NOMO-1 treated with DMSO at 0.1 percent for 48 hours (cell line): ENCODE measurements around the gene RTL9.
"Not testable (repeated sequence)": the region's sequence is repeated elsewhere in the genome, so short reads cannot be mapped to it uniquely, and the experiment has no call there.

ENCODE experiments used
- DNase-seq: peaks from one replicate; lab custom pipeline; 2025; ENCODE audit not compliant: unreplicated experiment; lab: John Stamatoyannopoulos, UW

The RTL9 gene

GRCh38 chrX:110358548-110358947, at the start of gene RTL9:
Gene RTL9 (plus strand): TSS chrX:110358848. CDS start chrX:110450618, 91,770 bp downstream.
- DNase-seq = no peak

GRCh38 chrX:110310000-110310790, 48.5 kb upstream of the RTL9 start:
- DNase-seq = no peak

GRCh38 chrX:110310896-110311295, 47.8 kb upstream of the RTL9 start:
- DNase-seq = no peak

- no peak for DNase-seq
Measured at GRCh38 chrX:110311437-110312230, 47.0 kb upstream of the RTL9 start.

DNA sequence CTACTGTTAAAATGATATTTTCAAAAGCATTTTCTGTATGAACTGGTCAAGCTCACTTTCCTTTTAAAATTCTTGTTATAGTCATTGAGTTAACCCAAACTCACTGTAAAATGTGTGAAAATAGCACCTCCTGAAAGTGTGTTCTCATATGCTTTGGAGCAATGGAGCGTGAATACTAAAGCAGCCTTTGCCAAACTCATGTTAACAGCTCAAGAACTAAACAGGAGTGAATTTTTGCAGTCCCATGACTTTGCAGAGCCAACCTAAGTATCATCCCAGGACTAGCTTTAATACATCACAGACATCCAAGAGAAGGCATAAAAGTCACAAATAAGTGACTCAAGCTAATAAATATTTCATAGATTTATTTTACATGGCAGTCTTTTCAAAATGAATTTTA, 43.1 kb upstream of the RTL9 start:
- DNase-seq = no peak

- DNase-seq = no peak
Measured at GRCh38 chrX:110316351-110317060, 42.1 kb upstream of the RTL9 start.

DNA sequence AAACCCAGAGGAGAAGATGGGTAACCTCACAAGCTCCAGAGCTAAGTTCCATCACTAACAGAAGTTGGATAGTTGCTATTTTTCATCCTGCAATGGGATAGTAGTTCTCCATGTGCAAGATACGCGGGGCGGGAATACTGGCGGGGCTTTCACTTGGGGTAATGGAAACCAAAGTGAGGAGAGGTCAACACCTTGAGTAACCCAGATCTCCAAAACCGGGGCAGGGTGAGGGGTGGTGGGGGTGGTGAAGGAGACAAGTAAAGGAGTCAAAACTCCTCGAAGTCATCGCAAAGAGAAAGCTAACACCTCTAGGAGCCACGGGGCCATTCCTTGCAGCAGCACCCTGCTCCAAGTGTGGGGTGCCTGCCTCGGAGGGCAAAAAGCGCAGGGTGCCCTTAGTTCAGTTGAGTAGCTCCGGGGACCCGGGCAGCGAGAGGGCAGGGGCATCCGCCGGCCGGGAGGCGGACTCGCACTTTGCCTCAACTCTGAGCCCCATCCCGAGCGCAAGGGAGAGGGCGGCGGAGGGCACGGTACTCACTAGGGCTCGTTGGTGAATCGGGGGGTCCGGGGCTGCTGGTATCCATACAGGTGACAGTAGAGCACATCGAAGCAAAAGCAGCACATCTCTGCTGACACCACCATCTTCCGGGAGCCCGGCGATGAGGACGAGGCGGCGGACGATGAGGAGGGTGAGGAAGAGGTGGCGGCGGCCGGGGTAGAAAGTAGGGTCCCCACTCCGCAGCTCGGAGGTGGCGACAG, 41.4 kb upstream of the RTL9 start:
- DNase-seq = no peak

GRCh38 chrX:110317820-110318663, 40.6 kb upstream of the RTL9 start, which contains the start of gene AMMECR1:
Gene AMMECR1 (minus strand): TSS chrX:110318085. CDS start chrX:110318071, 14 bp downstream.
- DNase-seq = peak; percentile 69

GRCh38 chrX:110318664-110318968, 40.0 kb upstream of the RTL9 start:
- peak; percentile 19 for DNase-seq

DNA sequence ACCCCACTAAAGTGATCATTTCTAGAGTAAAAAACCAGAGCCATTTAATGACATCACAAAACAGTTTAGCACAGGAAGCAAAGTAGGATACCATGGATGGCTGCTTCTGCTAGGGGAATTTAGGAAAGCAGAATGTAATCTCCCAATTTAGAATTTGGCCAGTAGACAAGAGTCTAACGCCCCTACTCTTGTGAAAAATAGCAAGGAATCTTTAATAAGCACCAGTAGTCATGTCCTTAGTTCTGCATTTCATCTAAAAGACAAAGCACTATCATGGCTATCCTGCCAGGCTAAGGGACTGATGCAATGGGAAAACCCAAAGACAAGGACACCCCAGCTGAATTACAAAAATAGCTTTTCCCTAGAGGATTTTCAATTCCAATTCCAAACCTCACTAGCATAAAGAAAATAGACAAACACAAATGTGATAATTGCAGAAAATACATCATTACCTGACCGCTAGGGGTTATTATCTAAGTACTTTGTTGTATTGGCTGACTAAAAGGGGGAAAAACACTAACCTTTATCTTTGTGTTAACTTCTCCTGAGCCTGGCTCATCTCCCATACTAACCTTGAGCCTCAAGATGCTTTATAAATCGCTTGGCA, 38.2 kb upstream of the RTL9 start:
- DNase-seq = no peak

DNA sequence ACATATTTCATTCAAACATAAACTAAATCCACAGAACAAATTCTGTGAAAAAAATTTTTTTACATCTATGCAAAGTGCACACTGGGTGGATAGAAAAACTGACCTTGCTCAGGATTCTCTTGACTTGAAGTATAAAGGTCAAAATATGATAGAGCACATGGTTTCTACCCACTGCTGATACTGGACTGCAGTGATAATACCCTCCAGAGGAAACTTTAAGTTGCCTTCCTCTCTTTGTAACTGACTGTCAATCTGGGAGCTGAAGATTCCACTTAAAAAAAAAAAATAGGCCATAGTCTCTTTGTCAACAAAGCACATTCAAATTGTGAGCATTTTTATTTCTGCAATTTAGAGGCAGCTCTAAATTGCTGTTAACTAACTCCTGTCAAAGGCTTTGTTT, 37.6 kb upstream of the RTL9 start:
- no peak for DNase-seq

DNA sequence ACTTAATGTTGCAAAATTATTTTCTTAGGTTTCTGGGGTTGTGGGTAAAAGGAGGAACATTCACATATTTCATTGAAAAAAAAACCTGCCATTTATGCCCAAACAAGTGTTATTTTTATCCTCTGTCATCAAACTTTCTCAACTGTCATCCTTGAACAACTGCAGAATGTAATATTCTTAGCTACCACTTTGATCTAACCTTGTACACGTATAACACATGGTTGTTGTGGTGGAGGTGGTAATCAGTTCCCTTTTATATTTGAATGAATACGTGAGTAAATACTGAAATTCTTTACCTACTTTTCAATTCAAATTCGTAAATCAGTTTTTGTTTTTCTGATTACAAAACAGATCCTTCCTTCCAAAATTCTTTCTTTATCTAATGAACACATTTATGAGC, 37.0 kb upstream of the RTL9 start:
- DNase-seq = peak; percentile 73

DNA sequence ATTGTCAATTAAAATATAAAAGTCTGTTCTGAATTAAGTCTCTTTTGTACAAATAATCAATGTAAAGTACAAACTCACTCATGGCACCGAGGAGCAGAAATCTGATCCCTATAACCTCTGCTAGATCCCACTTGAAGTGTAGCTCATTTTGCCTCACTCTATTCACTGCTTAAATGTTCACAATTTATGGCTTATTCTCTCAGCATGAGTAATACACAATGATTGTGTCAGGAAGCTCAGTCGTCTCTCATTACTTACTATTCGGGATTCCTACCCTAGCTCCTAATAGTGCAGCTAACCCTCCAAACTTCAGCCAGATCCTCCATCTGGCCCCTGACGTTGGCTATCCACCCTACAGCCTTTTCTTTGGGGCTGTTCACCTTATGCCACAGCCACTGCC, 36.0 kb upstream of the RTL9 start:
- no peak for DNase-seq

DNA sequence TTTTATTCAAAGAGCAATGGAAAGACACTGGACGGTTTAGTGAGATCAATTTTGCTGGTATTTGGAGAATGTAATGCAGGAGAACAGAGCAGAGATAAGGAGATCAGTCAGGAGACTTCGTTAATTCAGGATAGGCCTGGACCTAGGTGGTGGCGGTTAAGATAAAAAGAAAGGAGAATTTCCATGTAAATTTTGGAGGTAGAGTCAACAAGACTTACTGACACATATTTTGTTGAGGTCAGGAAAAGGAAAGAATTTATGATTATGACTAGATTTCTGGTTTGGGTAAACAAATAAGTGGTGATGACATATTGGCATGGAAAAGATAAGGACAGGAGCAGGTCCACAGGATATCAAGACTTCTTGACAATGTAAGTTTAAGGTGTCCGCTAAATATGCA, 31.9 kb upstream of the RTL9 start:
- DNase-seq = no peak

DNA sequence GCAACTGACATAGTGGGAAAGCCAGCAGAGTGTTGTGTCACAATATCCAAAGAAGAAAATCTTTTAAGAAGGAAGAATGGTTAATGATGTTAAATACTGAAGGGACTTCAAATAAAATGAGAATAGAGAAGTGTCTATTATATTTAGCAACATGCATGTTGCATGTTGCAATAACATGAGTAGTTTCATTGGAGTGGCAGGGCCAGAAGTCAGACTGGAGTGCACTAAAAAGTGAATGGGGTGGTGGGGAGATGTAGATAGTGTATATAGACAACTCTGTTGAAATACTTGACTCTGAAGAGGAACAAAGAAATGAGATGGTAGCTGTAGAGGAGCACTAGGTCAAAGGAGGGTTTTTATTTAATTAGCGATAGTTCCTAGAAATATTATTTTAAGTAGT, 31.3 kb upstream of the RTL9 start:
- peak; percentile 91 for DNase-seq

GRCh38 chrX:110328613-110329012, 30.0 kb upstream of the RTL9 start:
- not testable (repeated sequence) for DNase-seq

DNA sequence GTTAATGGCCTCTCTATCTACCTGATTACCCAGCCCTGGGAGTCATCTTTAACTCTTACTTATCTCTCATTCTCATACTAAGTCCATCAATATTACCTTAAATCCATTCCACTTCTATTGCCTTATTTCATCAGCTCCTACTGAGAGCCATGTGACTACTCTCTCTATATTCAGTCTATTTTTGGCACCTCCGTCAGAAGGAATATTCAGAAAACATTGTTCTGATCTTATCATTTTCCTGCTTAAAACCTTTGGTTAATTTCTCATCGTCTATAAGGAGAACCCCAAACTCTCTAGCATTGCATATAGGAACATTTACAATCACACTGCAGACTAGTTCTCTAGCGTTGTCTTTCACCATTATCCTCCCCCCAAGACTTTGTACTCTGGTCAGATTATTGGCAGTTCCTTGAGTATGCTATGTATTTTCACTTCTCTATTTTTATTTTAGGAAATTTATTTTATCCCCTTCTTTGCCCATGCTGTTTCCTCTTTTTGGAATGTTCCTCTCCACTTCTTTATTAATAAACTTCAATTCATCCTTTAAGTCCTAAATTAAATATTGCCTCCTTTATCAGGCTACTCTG, 27.1 kb upstream of the RTL9 start:
- peak; percentile 76 for DNase-seq

- DNase-seq = not testable (repeated sequence)
Measured at GRCh38 chrX:110333458-110333857, 25.2 kb upstream of the RTL9 start.

DNA sequence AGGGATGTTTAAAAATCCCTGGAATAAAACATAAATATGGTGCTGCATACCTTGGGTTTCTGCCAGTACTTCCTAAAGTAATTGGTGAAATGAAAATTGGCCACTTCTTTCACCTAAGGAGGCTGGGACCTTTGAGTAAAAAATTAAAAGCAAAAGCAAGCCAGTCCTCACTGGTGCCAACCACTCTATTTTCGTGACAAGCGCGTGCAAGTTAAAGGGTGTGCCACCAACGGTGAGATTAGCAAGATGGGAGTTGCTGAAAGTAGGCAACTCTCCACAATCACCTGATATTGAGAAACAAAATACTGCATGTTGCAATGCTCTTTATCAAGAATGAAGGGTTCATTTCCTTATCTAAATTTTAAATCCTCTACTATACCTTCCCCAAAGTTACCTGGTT, 19.7 kb upstream of the RTL9 start:
- DNase-seq = peak; percentile 72
